Caco-2 (cell line): ENCODE results near the gene CRAT. TPM values are rescaled to one million over a fixed set of nuclear protein-coding genes. Genes with fewer than 3 reads are reported as not detected.

Experiments used
- BruUV-seq: library from RNA; stranded (reverse); fragments of 400-500 nt; replicated peaks from 2 replicates; lab custom pipeline; 2021; lab: Mats Ljungman, UMichigan
- CTCF ChIA-PET: fragments of 300-600 bp; sonication (Branson Sonifier 250); formaldehyde crosslinking; loops from one replicate; lab custom pipeline; 2022; ENCODE audit warnings: antibody characterized with exemption; lab: Charles Lee
- POLR2A ChIA-PET: fragments of 300-600 bp; sonication (Branson Sonifier 250); formaldehyde crosslinking; loops from one replicate; lab custom pipeline; 2022; ENCODE audit warnings: antibody characterized with exemption; lab: Charles Lee
- DNase-seq, 2 experiments: peaks; one replicate each; pipeline versions ENCODE4 v3.0.0 to v3.0.0-alpha.2; 2020 to 2022
- H3K27me3 ChIP-seq: replicated peaks from 2 replicates; pipeline ENCODE4 v1.6.0; 2011; ENCODE audit warnings: low read length; ENCODE audit not compliant: control insufficient read depth, insufficient read depth
- H3K36me3 ChIP-seq: 2 replicates; pipeline ENCODE4 v1.5.1; 2011; ENCODE audit warnings: low read length; ENCODE audit not compliant: control insufficient read depth, insufficient read depth
- H3K4me1 ChIP-seq: fragments of 250-450 bp; sonication (Bioruptor Pico); 2 replicates; pipeline ENCODE4 v1.5.1; 2020; ENCODE audit warnings: mild to moderate bottlenecking
- H3K4me3 ChIP-seq: 2 replicates; pipeline ENCODE4 v1.5.1; 2011; ENCODE audit warnings: low read depth, mild to moderate bottlenecking, control low read depth, low read length
- H3K9me3 ChIP-seq: fragments of 250-450 bp; sonication (Bioruptor Pico); 2 replicates; pipeline ENCODE4 v1.5.1; 2020; ENCODE audit warnings: mild to moderate bottlenecking, moderate library complexity
- H3K27ac Mint-ChIP-seq: one replicate; pipeline ENCODE4 v1.8.0; 2022; ENCODE audit warnings: mixed read lengths; ENCODE audit not compliant: unreplicated experiment
- H3K27me3 Mint-ChIP-seq: one replicate; pipeline ENCODE4 v1.8.0; 2022; ENCODE audit warnings: mixed read lengths; ENCODE audit not compliant: insufficient read depth, unreplicated experiment
- H3K36me3 Mint-ChIP-seq: one replicate; pipeline ENCODE4 v1.8.0; 2022; ENCODE audit warnings: mild to moderate bottlenecking, mixed read lengths; ENCODE audit not compliant: insufficient read depth, unreplicated experiment
- H3K4me1 Mint-ChIP-seq: one replicate; pipeline ENCODE4 v1.8.0; 2022; ENCODE audit warnings: low read depth, mixed read lengths; ENCODE audit not compliant: unreplicated experiment
- H3K4me3 Mint-ChIP-seq: one replicate; pipeline ENCODE4 v1.8.0; 2022; ENCODE audit warnings: mild to moderate bottlenecking, moderate library complexity, mixed read lengths; ENCODE audit not compliant: unreplicated experiment
- H3K9me3 Mint-ChIP-seq: one replicate; pipeline ENCODE4 v1.8.0; 2022; ENCODE audit warnings: mixed read lengths; ENCODE audit not compliant: unreplicated experiment
- intact Hi-C: fragments of 100-400 bp; cut with micrococcal nuclease; formaldehyde crosslinking; loops from one replicate; pipeline ENCODE4 v1.10.0; 2022; ENCODE audit not compliant: unreplicated experiment
- total RNA-seq: library from RNA; stranded (reverse); gene quantifications from 2 replicates; pipeline ENCODE4 v1.2.3, GENCODE V29; 2022
- TF ChIP-seq, protein P1 (sequence below), 2 experiments: fragments of 200-600 bp in 1 of 2; IDR thresholded peaks; 1 replicate in 1 of 2; 2 replicates in 1 of 2; pipeline versions ENCODE4 v1.5.1 to v1.8.0; 2011 to 2022; ENCODE audit warnings: antibody characterized with exemption in 1 of 2, control low read depth in 1 of 2, inconsistent platforms in 1 of 2, low read depth in 1 of 2, low read length in 1 of 2, mild to moderate bottlenecking in 1 of 2, moderate library complexity in 1 of 2; ENCODE audit not compliant: insufficient read depth in 1 of 2, severe bottlenecking in 1 of 2, unreplicated experiment in 1 of 2

CRAT gene
- total RNA-seq, 1 experiment from 2014 or later: 20.7 TPM

DNA sequence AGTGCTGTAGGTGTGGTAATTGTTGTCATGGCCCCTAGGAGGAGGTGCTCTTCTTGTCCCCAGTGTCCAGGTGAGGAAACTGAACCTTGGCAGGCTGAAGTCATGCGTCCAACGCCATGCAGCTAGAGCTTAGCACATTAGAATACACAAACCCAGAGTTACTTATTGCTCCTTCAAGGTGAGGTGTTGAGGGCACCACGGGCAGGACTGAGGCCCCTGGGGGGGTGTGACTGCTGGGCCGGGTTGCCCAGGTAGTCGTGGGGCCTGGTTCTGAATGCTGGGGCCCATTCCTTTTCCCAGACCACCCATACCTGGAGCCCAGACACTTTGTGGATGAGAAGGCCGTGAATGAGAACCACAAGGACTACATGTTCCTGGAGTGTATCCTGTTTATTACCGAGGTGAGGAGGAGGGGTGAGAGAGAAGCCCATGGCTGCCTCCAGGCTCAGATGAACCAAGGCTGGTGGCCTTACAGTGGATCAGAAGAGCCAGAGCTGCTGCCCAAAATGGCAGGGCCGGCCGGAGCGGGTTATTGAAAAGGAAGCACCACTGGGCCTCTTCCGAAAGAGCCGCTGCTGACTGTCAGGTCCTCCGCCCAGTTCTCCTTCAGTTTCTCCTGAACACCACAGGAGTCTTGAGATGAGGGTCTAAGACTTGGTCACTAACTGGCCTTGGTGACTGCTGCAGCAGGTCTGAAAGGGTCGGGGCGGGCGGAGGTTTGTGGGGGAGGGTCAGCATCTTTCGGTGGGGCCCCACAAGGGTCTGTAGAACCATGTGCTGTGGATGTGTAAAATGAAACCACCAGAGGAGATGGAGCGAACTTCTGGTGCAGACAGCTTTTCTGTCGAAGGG, 26.9 kb upstream of the CRAT start:
- Mint-ChIP-seq H3K27me3 (no peaks in the 10 kb centered on the region), H3K27ac (no peak overlapping the region), H3K36me3 (peaks cover 24% of the 10 kb centered on the region), H3K4me3 (no peak overlapping the region), H3K4me1 (peaks cover 14% of the 10 kb centered on the region), H3K9me3 (no peaks in the 10 kb centered on the region)
- Histone ChIP-seq H3K36me3 (peaks cover 2% of the 10 kb centered on the region), H3K4me3 (no peak overlapping the region), H3K4me1 (peaks cover 28% of the 10 kb centered on the region), H3K27me3 (no peaks in the 10 kb centered on the region), H3K9me3 (no peaks in the 10 kb centered on the region)
- intact Hi-C loops: loop anchor here (2.0 kb wide), 1 partner anchor 473 kb away; no protein-coding TSS in a partner anchor
- BruUV-seq: no TSS peak
- CTCF ChIA-PET: interaction anchor here (1.4 kb wide), 1 partner anchor 35 kb away, joined by 5 read pairs; no protein-coding TSS in a partner anchor
- POLR2A ChIA-PET: no interaction called here
- TF ChIP-seq, protein P1, sequence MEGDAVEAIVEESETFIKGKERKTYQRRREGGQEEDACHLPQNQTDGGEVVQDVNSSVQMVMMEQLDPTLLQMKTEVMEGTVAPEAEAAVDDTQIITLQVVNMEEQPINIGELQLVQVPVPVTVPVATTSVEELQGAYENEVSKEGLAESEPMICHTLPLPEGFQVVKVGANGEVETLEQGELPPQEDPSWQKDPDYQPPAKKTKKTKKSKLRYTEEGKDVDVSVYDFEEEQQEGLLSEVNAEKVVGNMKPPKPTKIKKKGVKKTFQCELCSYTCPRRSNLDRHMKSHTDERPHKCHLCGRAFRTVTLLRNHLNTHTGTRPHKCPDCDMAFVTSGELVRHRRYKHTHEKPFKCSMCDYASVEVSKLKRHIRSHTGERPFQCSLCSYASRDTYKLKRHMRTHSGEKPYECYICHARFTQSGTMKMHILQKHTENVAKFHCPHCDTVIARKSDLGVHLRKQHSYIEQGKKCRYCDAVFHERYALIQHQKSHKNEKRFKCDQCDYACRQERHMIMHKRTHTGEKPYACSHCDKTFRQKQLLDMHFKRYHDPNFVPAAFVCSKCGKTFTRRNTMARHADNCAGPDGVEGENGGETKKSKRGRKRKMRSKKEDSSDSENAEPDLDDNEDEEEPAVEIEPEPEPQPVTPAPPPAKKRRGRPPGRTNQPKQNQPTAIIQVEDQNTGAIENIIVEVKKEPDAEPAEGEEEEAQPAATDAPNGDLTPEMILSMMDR (IDR thresholded peaks at IDR 0.05; ENCODE audit: insufficient read depth in 1 of 2, low read depth in 1 of 2, low read length in 1 of 2, severe bottlenecking in 1 of 2, unreplicated experiment in 1 of 2): no peak
- no peak for DNase-seq

DNA sequence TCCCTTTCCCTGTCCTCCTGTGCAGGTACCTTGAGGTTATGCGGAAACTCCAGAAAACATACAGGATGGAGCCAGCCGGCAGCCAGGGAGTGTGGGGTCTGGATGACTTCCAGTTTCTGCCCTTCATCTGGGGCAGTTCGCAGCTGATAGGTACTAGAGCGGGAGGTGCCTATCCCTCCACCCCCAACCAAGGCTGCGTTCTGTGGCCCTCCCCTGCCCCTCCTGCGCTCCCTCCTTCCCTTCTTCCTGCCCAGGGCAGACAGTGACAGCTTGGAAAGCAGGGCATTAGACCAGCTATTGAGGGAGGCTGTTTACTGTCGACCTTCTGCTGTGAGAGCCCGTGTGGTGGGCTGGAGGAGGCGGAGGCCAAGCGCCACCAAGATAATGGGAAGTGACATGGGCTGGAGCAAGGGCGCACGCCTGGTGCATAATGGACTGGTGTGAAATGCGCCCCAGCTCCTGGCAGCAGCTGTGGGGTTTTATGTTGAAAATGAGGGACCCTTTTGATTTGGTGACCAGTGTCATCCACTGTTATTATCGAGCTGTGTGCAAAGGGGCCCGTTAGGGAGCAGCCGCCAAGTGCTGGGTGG, 25.9 kb upstream of the CRAT start:
- intact Hi-C loops: no loop called here
- Mint-ChIP-seq H3K36me3 (peaks cover 24% of the 10 kb centered on the region), H3K4me3 (no peak overlapping the region), H3K27ac (no peak overlapping the region), H3K4me1 (peaks cover 14% of the 10 kb centered on the region), H3K27me3 (no peaks in the 10 kb centered on the region), H3K9me3 (no peaks in the 10 kb centered on the region)
- TF ChIP-seq, protein P1 (IDR thresholded peaks at IDR 0.05; ENCODE audit: insufficient read depth in 1 of 2, low read depth in 1 of 2, low read length in 1 of 2, severe bottlenecking in 1 of 2, unreplicated experiment in 1 of 2): no peak
- no peak for DNase-seq
- peaks cover 2% of the 10 kb centered on the region for H3K36me3 ChIP-seq
- no peak overlapping the region for H3K4me3 ChIP-seq
- CTCF ChIA-PET: interaction anchor here (1.4 kb wide), 1 partner anchor 36 kb away, joined by 5 read pairs; no protein-coding TSS in a partner anchor
- H3K4me1 ChIP-seq: peaks cover 24% of the 10 kb centered on the region
- POLR2A ChIA-PET: no interaction called here
- H3K9me3 ChIP-seq: no peaks in the 10 kb centered on the region
- BruUV-seq: no TSS peak
- no peaks in the 10 kb centered on the region for H3K27me3 ChIP-seq

DNA sequence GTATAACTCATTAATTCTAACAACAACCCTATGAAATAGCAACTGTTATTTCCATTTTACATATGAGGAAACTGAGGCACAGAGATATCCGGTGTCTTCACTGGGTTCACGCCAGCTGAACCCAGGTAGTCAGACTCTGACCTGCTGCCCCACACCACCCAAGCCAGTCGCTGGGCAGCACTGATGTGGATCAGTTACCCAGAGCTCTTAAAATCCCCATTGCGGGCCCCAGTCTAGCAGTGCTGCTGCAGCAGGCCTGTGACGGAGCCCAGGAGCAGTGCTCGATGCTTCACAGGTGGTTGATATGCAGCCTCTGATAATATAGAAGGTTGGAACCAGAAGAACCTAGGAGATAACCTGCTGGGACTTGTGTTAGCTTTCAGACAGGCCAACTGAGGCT, 24.9 kb upstream of the CRAT start:
- ChIA-PET POLR2A (no interaction called here), CTCF (interaction anchor here (0.5 to 1.1 kb wide), 2 partner anchors 7 to 107 kb away, joined by 4 to 7 read pairs; partner anchors contain the start of gene SH3GLB2)
- BruUV-seq: no TSS peak
- peaks cover 16% of the 10 kb centered on the region for H3K4me1 ChIP-seq
- TF ChIP-seq, protein P1 (IDR thresholded peaks at IDR 0.05; ENCODE audit: insufficient read depth in 1 of 2, low read depth in 1 of 2, low read length in 1 of 2, severe bottlenecking in 1 of 2, unreplicated experiment in 1 of 2): no peak
- no peaks in the 10 kb centered on the region for H3K27me3 Mint-ChIP-seq
- H3K36me3 Mint-ChIP-seq: peaks cover 29% of the 10 kb centered on the region
- no peaks in the 10 kb centered on the region for H3K27me3 ChIP-seq
- H3K4me1 Mint-ChIP-seq: peaks cover 14% of the 10 kb centered on the region
- H3K36me3 ChIP-seq: peaks cover 2% of the 10 kb centered on the region
- no peaks in the 10 kb centered on the region for H3K9me3 Mint-ChIP-seq
- no peak overlapping the region for H3K27ac Mint-ChIP-seq
- intact Hi-C loops: no loop called here
- H3K9me3 ChIP-seq: no peaks in the 10 kb centered on the region
- no peak overlapping the region for H3K4me3 Mint-ChIP-seq
- no peak overlapping the region for H3K4me3 ChIP-seq
- no peak for DNase-seq
